ENCODE results near the gene THAP2.

Gene THAP2

GRCh38 chr12:71703206-71703605 is 39.1 kb downstream of the THAP2 start:
- no peak for DNase-seq (ENCODE audit: low spot score)

- DNase-seq (ENCODE audit: low spot score), result no peak
Observed at GRCh38 chr12:71704920-71705319, 40.8 kb downstream of the THAP2 start.

- DNase-seq (ENCODE audit: low spot score), result no peak
Observed at GRCh38 chr12:71708658-71709057, 44.6 kb downstream of the THAP2 start.

GRCh38 chr12:71710276-71711125 is 46.4 kb downstream of the THAP2 start:
- DNase-seq (ENCODE audit: low spot score), result no peak

- DNase-seq (ENCODE audit: low spot score), result no peak
Observed at GRCh38 chr12:71718611-71719010, 54.5 kb downstream of the THAP2 start.

GRCh38 chr12:71719647-71720370 is 55.7 kb downstream of the THAP2 start:
- DNase-seq (ENCODE audit: low spot score), result no peak

GRCh38 chr12:71721783-71722505 is 57.8 kb downstream of the THAP2 start:
- no peak for DNase-seq (ENCODE audit: low spot score)

- DNase-seq (ENCODE audit: low spot score), result no peak
Observed at GRCh38 chr12:71725011-71725410, 60.9 kb downstream of the THAP2 start.

GRCh38 chr12:71726548-71726947 is 62.4 kb downstream of the THAP2 start:
- no peak for DNase-seq (ENCODE audit: low spot score)

GRCh38 chr12:71727958-71728357 is 63.9 kb downstream of the THAP2 start:
- no peak for DNase-seq (ENCODE audit: low spot score)

All from CD4-positive, alpha-beta T cell treated with Interleukin-15 for 4 hours (primary cell).